Ishikawa (cell line): ENCODE data around the gene KRT23.

Experiments
- CREB1 ChIP-seq: IDR thresholded peaks from 2 replicates; pipeline ENCODE4 v1.6.1; 2012; ENCODE audit warnings: low read depth
- EGR1 ChIP-seq: IDR thresholded peaks from 2 replicates; pipeline ENCODE4 v1.6.1; 2012
- EP300 ChIP-seq: IDR thresholded peaks from 2 replicates; pipeline ENCODE4 v1.6.1; 2012; ENCODE audit warnings: borderline replicate concordance
- FOXM1 ChIP-seq: IDR thresholded peaks from 2 replicates; pipeline ENCODE4 v1.6.1; 2012; ENCODE audit warnings: low read depth, borderline replicate concordance
- MAX ChIP-seq: IDR thresholded peaks from 2 replicates; pipeline ENCODE4 v1.6.1; 2012
- REST ChIP-seq: IDR thresholded peaks from 2 replicates; pipeline ENCODE4 v1.6.1; 2012; ENCODE audit warnings: low read depth, mild to moderate bottlenecking
- TAF1 ChIP-seq: IDR thresholded peaks from 2 replicates; pipeline ENCODE4 v1.6.1; 2012; ENCODE audit warnings: low read depth, mild to moderate bottlenecking
- TCF12 ChIP-seq: IDR thresholded peaks from 2 replicates; pipeline ENCODE4 v1.6.1; 2012; ENCODE audit warnings: low read depth
- TEAD4 ChIP-seq: IDR thresholded peaks from 2 replicates; pipeline ENCODE4 v1.6.1; 2012
- USF1 ChIP-seq: IDR thresholded peaks from 2 replicates; pipeline ENCODE4 v1.6.1; 2012
- ZBTB7A ChIP-seq: IDR thresholded peaks from 2 replicates; pipeline ENCODE4 v1.6.1; 2012; ENCODE audit warnings: low read depth

GRCh38 chr17:40981115-40981514 is 43.7 kb upstream of the KRT23 start:
- no peak for TF ChIP-seq USF1
- TF ChIP-seq CREB1: no peak
- no peak for TF ChIP-seq REST
- TF ChIP-seq TAF1: no peak
- TF ChIP-seq TCF12: no peak
- no peak for TF ChIP-seq FOXM1
- no peak for TF ChIP-seq MAX
- TF ChIP-seq TEAD4: no peak
- TF ChIP-seq ZBTB7A: no peak
- TF ChIP-seq EGR1: no peak
- TF ChIP-seq EP300: no peak
